Upper lobe of right lung (tissue), 1 donor: ENCODE measurements around the gene MYOG. TPM values are rescaled to one million over a fixed set of nuclear protein-coding genes. Genes with fewer than 3 reads are reported as not detected.

Source experiments
- ATAC-seq: fragments of 200-7000 bp; cut with Tn5 transposase; one replicate; pipeline ENCODE4 v1.9.1; 2020; ENCODE audit warnings: mild to moderate bottlenecking, moderate library complexity
- DNase-seq: peaks from one replicate; pipeline ENCODE4 v3.0.0-alpha.2; 2020
- H3K27ac ChIP-seq: fragments of 200-600 bp; one replicate; pipeline ENCODE4 v1.8.0; 2022
- H3K27me3 ChIP-seq: fragments of 200-600 bp; one replicate; pipeline ENCODE4 v1.8.0; 2022; ENCODE audit warnings: mild to moderate bottlenecking
- H3K36me3 ChIP-seq: fragments of 200-600 bp; one replicate; pipeline ENCODE4 v1.8.0; 2022
- H3K4me1 ChIP-seq: fragments of 200-600 bp; one replicate; pipeline ENCODE4 v1.8.0; 2022
- H3K4me3 ChIP-seq: fragments of 200-600 bp; one replicate; pipeline ENCODE4 v1.8.0; 2022; ENCODE audit warnings: mild to moderate bottlenecking
- H3K9me3 ChIP-seq: fragments of 200-600 bp; one replicate; pipeline ENCODE4 v1.8.0; 2022
- intact Hi-C: fragments of 100-400 bp; cut with DNase I; formaldehyde crosslinking; loops from one replicate; pipeline ENCODE4 v1.11.0; 2022
- total RNA-seq: library from RNA; stranded (reverse); fragmentation: NEBNext Ultra II Directional; extraction: Animal tissue kit (Norgen Biotek cat#: 25700); gene quantifications from one replicate; pipeline ENCODE4 v1.2.1, GENCODE V29; 2021
- TF ChIP-seq, protein P1 (sequence below): fragments of 200-600 bp; IDR thresholded peaks from one replicate; pipeline ENCODE4 v1.8.0; 2022; ENCODE audit warnings: antibody characterized with exemption
- donor health status: DM: no; HTN: yes; CAD: no; lungs with severe emphysema.

MYOG gene
- total RNA-seq, 1 donor from 2014 or later = not detected

GRCh38 chr1:203045336-203045735 lies 40.5 kb downstream of the MYOG start:
- TF ChIP-seq, protein P1, sequence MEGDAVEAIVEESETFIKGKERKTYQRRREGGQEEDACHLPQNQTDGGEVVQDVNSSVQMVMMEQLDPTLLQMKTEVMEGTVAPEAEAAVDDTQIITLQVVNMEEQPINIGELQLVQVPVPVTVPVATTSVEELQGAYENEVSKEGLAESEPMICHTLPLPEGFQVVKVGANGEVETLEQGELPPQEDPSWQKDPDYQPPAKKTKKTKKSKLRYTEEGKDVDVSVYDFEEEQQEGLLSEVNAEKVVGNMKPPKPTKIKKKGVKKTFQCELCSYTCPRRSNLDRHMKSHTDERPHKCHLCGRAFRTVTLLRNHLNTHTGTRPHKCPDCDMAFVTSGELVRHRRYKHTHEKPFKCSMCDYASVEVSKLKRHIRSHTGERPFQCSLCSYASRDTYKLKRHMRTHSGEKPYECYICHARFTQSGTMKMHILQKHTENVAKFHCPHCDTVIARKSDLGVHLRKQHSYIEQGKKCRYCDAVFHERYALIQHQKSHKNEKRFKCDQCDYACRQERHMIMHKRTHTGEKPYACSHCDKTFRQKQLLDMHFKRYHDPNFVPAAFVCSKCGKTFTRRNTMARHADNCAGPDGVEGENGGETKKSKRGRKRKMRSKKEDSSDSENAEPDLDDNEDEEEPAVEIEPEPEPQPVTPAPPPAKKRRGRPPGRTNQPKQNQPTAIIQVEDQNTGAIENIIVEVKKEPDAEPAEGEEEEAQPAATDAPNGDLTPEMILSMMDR = no peak
- Histone ChIP-seq H3K27ac (no peak overlapping the region), H3K4me1 (no peaks in the 10 kb centered on the region), H3K27me3 (no peaks in the 10 kb centered on the region), H3K9me3 (no peaks in the 10 kb centered on the region), H3K4me3 (no peak overlapping the region), H3K36me3 (no peaks in the 10 kb centered on the region)
- intact Hi-C loops = no loop called here
- ATAC-seq = no peak
- no peak for DNase-seq

- no peak for DNase-seq
- no peak overlapping the region for H3K4me3 ChIP-seq
Observed at GRCh38 chr1:203044546-203045250, 41.1 kb downstream of the MYOG start.

DNA sequence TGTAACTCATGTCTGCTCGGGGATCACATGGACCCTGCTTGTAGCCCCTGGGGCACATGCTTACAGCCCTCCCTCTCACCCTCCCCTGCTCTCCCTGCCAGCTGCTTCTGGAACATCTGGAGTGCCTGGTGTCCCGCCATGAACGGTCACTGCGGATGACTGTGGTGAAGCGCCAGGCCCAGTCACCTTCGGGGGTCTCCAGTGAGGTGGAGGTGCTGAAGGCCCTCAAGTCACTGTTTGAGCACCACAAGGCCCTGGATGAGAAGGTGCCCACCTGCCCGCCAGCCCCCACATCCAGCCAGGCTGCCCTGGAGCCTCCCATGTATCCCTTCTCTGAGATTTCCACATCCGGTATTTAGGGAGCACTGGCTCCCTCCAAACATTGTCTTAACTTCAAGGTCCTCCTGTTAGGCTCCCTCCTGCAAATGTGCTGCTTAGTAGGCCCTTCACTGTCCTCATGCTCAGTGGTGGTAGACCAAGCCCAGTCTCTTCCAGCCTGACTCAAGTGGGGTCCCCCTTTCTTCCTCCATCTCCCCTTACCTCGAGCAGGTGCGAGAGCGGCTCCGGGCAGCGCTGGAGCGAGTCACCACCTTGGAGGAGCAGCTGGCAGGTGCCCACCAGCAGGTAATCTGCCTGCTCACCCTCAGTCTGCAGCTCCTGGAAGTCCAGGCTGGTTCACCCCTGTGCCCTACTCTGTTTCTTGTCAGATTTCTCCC lies 41.8 kb downstream of the MYOG start:
- H3K4me1 ChIP-seq = no peaks in the 10 kb centered on the region
- H3K4me3 ChIP-seq = no peak overlapping the region
- intact Hi-C loops = no loop called here
- no peaks in the 10 kb centered on the region for H3K9me3 ChIP-seq
- no peaks in the 10 kb centered on the region for H3K27me3 ChIP-seq
- ATAC-seq (no peak), DNase-seq (no peak)
- no peaks in the 10 kb centered on the region for H3K36me3 ChIP-seq
- H3K27ac ChIP-seq = no peak overlapping the region
- TF ChIP-seq, protein P1 = no peak

More at GRCh38 chr1:203044546-203045250, 41.1 kb downstream of the MYOG start:
- H3K36me3 ChIP-seq = no peaks in the 10 kb centered on the region
- intact Hi-C loops = no loop called here
- ATAC-seq = no peak
- H3K27ac ChIP-seq = no peak overlapping the region
- no peaks in the 10 kb centered on the region for H3K27me3 ChIP-seq
- no peaks in the 10 kb centered on the region for H3K4me1 ChIP-seq
- TF ChIP-seq, protein P1 = no peak
- H3K9me3 ChIP-seq = no peaks in the 10 kb centered on the region

DNA sequence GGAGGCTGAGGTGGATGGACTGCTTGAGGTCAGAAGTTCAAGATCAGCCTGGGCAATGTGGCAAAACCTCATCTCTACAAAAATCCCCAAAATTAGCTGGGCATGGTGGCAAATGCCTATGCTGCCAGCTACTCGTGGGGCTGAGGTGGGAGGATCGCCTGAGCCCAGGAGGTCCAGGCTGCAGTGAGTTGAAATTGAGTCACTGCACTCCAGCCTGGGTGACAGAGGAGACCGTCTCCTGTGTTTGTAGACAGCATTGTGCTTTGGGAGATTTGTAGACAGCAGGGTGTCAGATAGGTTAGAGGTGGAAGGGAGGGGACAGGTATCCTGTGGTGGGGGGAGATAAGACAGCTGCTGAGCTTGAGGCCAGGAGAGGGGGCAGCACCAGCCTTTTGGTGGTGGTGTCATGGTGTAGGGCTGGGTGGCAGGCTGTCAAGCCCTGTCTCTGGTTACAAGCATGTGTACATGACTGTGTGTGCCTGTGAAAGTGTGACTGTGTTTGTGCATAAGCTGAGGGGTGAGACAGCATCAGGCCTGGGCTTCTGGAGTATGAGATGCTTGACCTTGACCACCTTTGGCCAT lies 44.4 kb downstream of the MYOG start:
- Histone ChIP-seq H3K27ac (no peak overlapping the region), H3K4me3 (no peak overlapping the region), H3K9me3 (no peaks in the 10 kb centered on the region), H3K27me3 (no peaks in the 10 kb centered on the region), H3K4me1 (peaks cover 3% of the 10 kb centered on the region), H3K36me3 (no peaks in the 10 kb centered on the region)
- no peak for DNase-seq
- TF ChIP-seq, protein P1 = no peak
- intact Hi-C loops = no loop called here
- ATAC-seq = no peak

GRCh38 chr1:203040513-203041275 lies 45.1 kb downstream of the MYOG start:
- Histone ChIP-seq H3K27ac (no peak overlapping the region), H3K4me3 (no peak overlapping the region), H3K9me3 (no peaks in the 10 kb centered on the region), H3K36me3 (no peaks in the 10 kb centered on the region), H3K4me1 (peaks cover 3% of the 10 kb centered on the region), H3K27me3 (no peaks in the 10 kb centered on the region)
- intact Hi-C loops = no loop called here
- ATAC-seq (no peak), DNase-seq (no peak)
- TF ChIP-seq, protein P1 = no peak
